Astrocyte (in vitro differentiated cells and primary cell): ENCODE results near the gene AKAP9.

ENCODE experiments used
- EZH2 ChIP-seq: IDR thresholded peaks from 2 replicates; pipeline ENCODE4 v1.6.1; 2012; ENCODE audit warnings: mild to moderate bottlenecking, low read length, inconsistent platforms; ENCODE audit not compliant: insufficient read depth
- TF ChIP-seq, protein P1 (sequence below): IDR thresholded peaks from 2 replicates; pipeline ENCODE4 v1.5.1; 2011; ENCODE audit warnings: low read depth, mild to moderate bottlenecking, inconsistent platforms, low read length, moderate library complexity; ENCODE audit not compliant: insufficient read depth

GRCh38 chr7:92119213-92119759, 178.6 kb downstream of the AKAP9 start:
- TF ChIP-seq, protein P1, sequence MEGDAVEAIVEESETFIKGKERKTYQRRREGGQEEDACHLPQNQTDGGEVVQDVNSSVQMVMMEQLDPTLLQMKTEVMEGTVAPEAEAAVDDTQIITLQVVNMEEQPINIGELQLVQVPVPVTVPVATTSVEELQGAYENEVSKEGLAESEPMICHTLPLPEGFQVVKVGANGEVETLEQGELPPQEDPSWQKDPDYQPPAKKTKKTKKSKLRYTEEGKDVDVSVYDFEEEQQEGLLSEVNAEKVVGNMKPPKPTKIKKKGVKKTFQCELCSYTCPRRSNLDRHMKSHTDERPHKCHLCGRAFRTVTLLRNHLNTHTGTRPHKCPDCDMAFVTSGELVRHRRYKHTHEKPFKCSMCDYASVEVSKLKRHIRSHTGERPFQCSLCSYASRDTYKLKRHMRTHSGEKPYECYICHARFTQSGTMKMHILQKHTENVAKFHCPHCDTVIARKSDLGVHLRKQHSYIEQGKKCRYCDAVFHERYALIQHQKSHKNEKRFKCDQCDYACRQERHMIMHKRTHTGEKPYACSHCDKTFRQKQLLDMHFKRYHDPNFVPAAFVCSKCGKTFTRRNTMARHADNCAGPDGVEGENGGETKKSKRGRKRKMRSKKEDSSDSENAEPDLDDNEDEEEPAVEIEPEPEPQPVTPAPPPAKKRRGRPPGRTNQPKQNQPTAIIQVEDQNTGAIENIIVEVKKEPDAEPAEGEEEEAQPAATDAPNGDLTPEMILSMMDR = no peak
- no peak for TF ChIP-seq EZH2
